ENCODE measurements around the gene NAT14.

Gene NAT14

GRCh38 chr19:55503157-55503501 lies 18.1 kb downstream of the NAT14 start:
- peak overlapping the region; percentile 7; the same call in 1 of the 2 replicates for H3K27ac ChIP-seq
- no peak for TF ChIP-seq CTCF (conservative IDR thresholded peaks at IDR 0.05)

GRCh38 chr19:55503502-55504251 lies 18.7 kb downstream of the NAT14 start:
- TF ChIP-seq CTCF (conservative IDR thresholded peaks at IDR 0.05) (peak; percentile 95), ZFX (IDR thresholded peaks at IDR 0.05) (no peak)
- peak overlapping the region; percentile 7; the same call in 1 of the 2 replicates for H3K27ac ChIP-seq

- peak; percentile 74; the same call in 1 of the 2 replicates for TF ChIP-seq CTCF (conservative IDR thresholded peaks at IDR 0.05)
- TF ChIP-seq ZFX (IDR thresholded peaks at IDR 0.05): no peak
- no peak overlapping the region for H3K27ac ChIP-seq
Measured at GRCh38 chr19:55504252-55504603, 19.2 kb downstream of the NAT14 start.

DNA sequence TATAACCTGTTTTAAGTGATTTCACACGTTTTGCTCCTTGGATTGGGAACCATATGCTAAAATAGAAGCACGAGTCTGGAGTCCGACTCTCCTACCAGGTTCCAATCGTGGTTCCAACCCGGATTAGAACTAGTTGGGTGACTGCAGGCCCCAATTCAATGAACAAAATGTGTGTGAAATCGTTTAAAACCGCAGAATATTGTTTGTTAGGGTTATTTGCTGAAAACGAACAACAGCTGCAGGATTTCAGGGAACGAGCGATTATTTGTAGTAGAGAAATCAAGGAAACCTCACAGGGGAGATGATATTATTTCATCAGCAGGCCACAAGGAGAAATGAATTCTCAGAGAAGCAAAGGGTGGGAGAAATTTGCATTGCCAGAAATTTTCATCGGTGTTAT lies 20.0 kb downstream of the NAT14 start:
- H3K27ac ChIP-seq: no peak overlapping the region
- no peak for TF ChIP-seq CTCF (conservative IDR thresholded peaks at IDR 0.05)
- no peak for TF ChIP-seq ZFX (IDR thresholded peaks at IDR 0.05)

GRCh38 chr19:55508120-55508519 lies 23.1 kb downstream of the NAT14 start:
- TF ChIP-seq CTCF (conservative IDR thresholded peaks at IDR 0.05) (no peak), ZFX (IDR thresholded peaks at IDR 0.05) (no peak)
- H3K27ac ChIP-seq: no peak overlapping the region

- TF ChIP-seq CTCF (conservative IDR thresholded peaks at IDR 0.05) (peak; percentile 92), ZFX (IDR thresholded peaks at IDR 0.05) (no peak)
- H3K27ac ChIP-seq: peak overlapping the region; percentile 30
Measured at GRCh38 chr19:55516878-55517620, 32.1 kb downstream of the NAT14 start.
